IMR-90 (cell line): ENCODE data around the gene TLR9. TPM values are rescaled to one million over a fixed set of nuclear protein-coding genes. Genes with fewer than 3 reads are reported as not detected.

Experiments used
- ATAC-seq: fragments of 200-7000 bp; cut with Tn5 transposase; 2 replicates; pipeline ENCODE4 v1.9.1; 2020; ENCODE audit warnings: low read depth, mild to moderate bottlenecking, moderate library complexity
- BruUV-seq: library from RNA; stranded (reverse); fragments of 400-500 nt; replicated peaks from 2 replicates; lab custom pipeline; 2021; lab: Mats Ljungman, UMichigan
- CTCF ChIA-PET: fragments of 300-600 bp; formaldehyde crosslinking; extraction: SDS; loops from one replicate; lab custom pipeline; 2021; ENCODE audit warnings: antibody characterized with exemption; lab: Yijun Ruan, JAX
- POLR2A ChIA-PET: fragments of 300-600 bp; sonication (Branson Sonifier 250); formaldehyde crosslinking; loops from one replicate; lab custom pipeline; 2022; ENCODE audit warnings: antibody characterized with exemption; ENCODE audit not compliant: unreplicated experiment; lab: Charles Lee
- DNase-seq: peaks from one replicate; pipeline ENCODE4 v3.0.0; 2013
- H2AFZ ChIP-seq: replicated peaks from 2 replicates; pipeline ENCODE3; 2013; ENCODE audit warnings: low read length, mild to moderate bottlenecking; ENCODE audit not compliant: poor library complexity
- H2AK5ac ChIP-seq: 2 replicates; pipeline ENCODE4 v1.6.1; 2013; ENCODE audit warnings: low read depth, low read length, inconsistent platforms
- H2AK9ac ChIP-seq: replicated peaks from 2 replicates; pipeline ENCODE3; 2013; ENCODE audit warnings: mild to moderate bottlenecking, low read depth, low read length, moderate library complexity; ENCODE audit not compliant: poor library complexity
- H2BK120ac ChIP-seq: 2 replicates; pipeline ENCODE4 v1.6.1; 2013; ENCODE audit warnings: low read depth, low read length, inconsistent platforms
- H2BK15ac ChIP-seq: 3 replicates; pipeline ENCODE4 v1.6.1; 2013; ENCODE audit warnings: low read depth, low read length, inconsistent platforms
- H2BK20ac ChIP-seq: 2 replicates; pipeline ENCODE4 v1.6.1; 2013; ENCODE audit warnings: low read depth, mild to moderate bottlenecking, inconsistent platforms, low read length, moderate library complexity
- H2BK5ac ChIP-seq: 2 replicates; pipeline ENCODE4 v1.6.1; 2013; ENCODE audit warnings: mild to moderate bottlenecking, low read depth, low read length, inconsistent platforms; ENCODE audit not compliant: poor library complexity, severe bottlenecking
- H3K14ac ChIP-seq: replicated peaks from 2 replicates; pipeline ENCODE4 v1.6.1; 2013; ENCODE audit warnings: low read depth, low read length, inconsistent platforms
- H3K18ac ChIP-seq: 2 replicates; pipeline ENCODE4 v1.6.1; 2013; ENCODE audit warnings: low read depth, low read length, control low read depth
- H3K23ac ChIP-seq: 2 replicates; pipeline ENCODE4 v1.6.1; 2013; ENCODE audit warnings: low read depth, low read length, inconsistent platforms
- H3K27ac ChIP-seq: 2 replicates; pipeline ENCODE4 v1.5.1; 2013; ENCODE audit warnings: mild to moderate bottlenecking, control low read depth, low read length; ENCODE audit not compliant: insufficient read depth
- H3K27me3 ChIP-seq: 2 replicates; pipeline ENCODE4 v1.6.1; 2013; ENCODE audit warnings: low read length; ENCODE audit not compliant: control insufficient read depth, insufficient read depth
- H3K36me3 ChIP-seq: 2 replicates; pipeline ENCODE4 v1.6.1; 2013; ENCODE audit warnings: low read length, mixed read lengths; ENCODE audit not compliant: control insufficient read depth, insufficient read depth
- H3K4ac ChIP-seq: 2 replicates; pipeline ENCODE4 v1.6.1; 2013; ENCODE audit warnings: low read depth, low read length, inconsistent platforms
- H3K4me1 ChIP-seq: 2 replicates; pipeline ENCODE4 v1.6.1; 2013; ENCODE audit warnings: low read length, mixed read lengths; ENCODE audit not compliant: control insufficient read depth, insufficient read depth
- H3K4me2 ChIP-seq: 2 replicates; pipeline ENCODE4 v1.6.1; 2013; ENCODE audit warnings: low read depth, mild to moderate bottlenecking, control low read depth, low read length, moderate library complexity
- H3K4me3 ChIP-seq: 2 replicates; pipeline ENCODE4 v1.5.1; 2013; ENCODE audit warnings: low read depth, mild to moderate bottlenecking, control low read depth, low read length, moderate library complexity; ENCODE audit not compliant: insufficient read depth
- H3K56ac ChIP-seq: 2 replicates; pipeline ENCODE4 v1.6.1; 2013; ENCODE audit warnings: low read length, inconsistent platforms; ENCODE audit not compliant: insufficient read depth; ENCODE audit errors: extremely low read depth
- H3K79me1 ChIP-seq, 2 experiments: 2 replicates each; pipeline ENCODE4 v1.6.1; 2013; ENCODE audit warnings: low read length in 2 of 2, inconsistent platforms in 1 of 2, low read depth in 1 of 2
- H3K9ac ChIP-seq: 2 replicates; pipeline ENCODE4 v1.6.1; 2013; ENCODE audit warnings: low read depth, low read length, control low read depth
- H3K9me1 ChIP-seq: 2 replicates; pipeline ENCODE4 v1.6.1; 2013; ENCODE audit warnings: low read length, inconsistent platforms; ENCODE audit not compliant: insufficient read depth
- H3K9me3 ChIP-seq: 2 replicates; pipeline ENCODE4 v1.6.1; 2013; ENCODE audit warnings: low read length; ENCODE audit not compliant: control insufficient read depth, insufficient read depth
- H4K20me1 ChIP-seq: 2 replicates; pipeline ENCODE4 v1.6.1; 2013; ENCODE audit warnings: low read length, inconsistent platforms; ENCODE audit not compliant: insufficient read depth
- H4K5ac ChIP-seq: 2 replicates; pipeline ENCODE4 v1.6.1; 2013; ENCODE audit warnings: mild to moderate bottlenecking, low read depth, low read length, control low read depth
- H4K8ac ChIP-seq, 2 experiments: 2 replicates each; pipeline ENCODE4 v1.6.1; 2013; ENCODE audit warnings: low read depth in 2 of 2, low read length in 2 of 2, control low read depth in 1 of 2, inconsistent platforms in 1 of 2
- H4K91ac ChIP-seq: 2 replicates; pipeline ENCODE4 v1.6.1; 2013; ENCODE audit warnings: low read depth, low read length, inconsistent platforms; ENCODE audit not compliant: insufficient read depth
- BHLHE40 ChIP-seq: fragments of 150-350 bp; IDR thresholded peaks from 2 replicates; pipeline ENCODE4 v1.6.1; 2016; ENCODE audit warnings: mild to moderate bottlenecking, low read depth, low read length
- CEBPB ChIP-seq: IDR thresholded peaks from 2 replicates; pipeline ENCODE4 v1.6.1; 2012; ENCODE audit warnings: low read depth, low read length, improper control_type of control experiment
- ELK1 ChIP-seq: fragments of 150-350 bp; IDR thresholded peaks from 2 replicates; pipeline ENCODE4 v1.6.1; 2016; ENCODE audit warnings: low read depth, mild to moderate bottlenecking, low read length, moderate library complexity, borderline replicate concordance
- FOS ChIP-seq: fragments of 150-350 bp; IDR thresholded peaks from 2 replicates; pipeline ENCODE4 v1.6.1; 2016; ENCODE audit warnings: low read depth, low read length
- MAZ ChIP-seq: IDR thresholded peaks from 2 replicates; pipeline ENCODE4 v1.6.1; 2012; ENCODE audit warnings: low read depth, mild to moderate bottlenecking, low read length, improper control_type of control experiment, moderate library complexity, borderline replicate concordance
- RFX5 ChIP-seq: IDR thresholded peaks from 2 replicates; pipeline ENCODE4 v1.8.0; 2012; ENCODE audit warnings: low read depth, mild to moderate bottlenecking, low read length, moderate library complexity
- USF2 ChIP-seq: fragments of 150-350 bp; IDR thresholded peaks from 2 replicates; pipeline ENCODE4 v1.6.1; 2017; ENCODE audit warnings: mild to moderate bottlenecking, antibody characterized with exemption, low read length, low read depth
- WGBS, 2 experiments: methylation state at CpG; one replicate each; pipeline versions ENCODE4 v1.1.5 to v1.1.7; 2013; ENCODE audit warnings: missing lambda C conversion rate in 2 of 2; ENCODE audit not compliant: insufficient read length in 1 of 2; ENCODE audit errors: extremely low coverage in 2 of 2; 5-methylcytosine and 5-hydroxymethylcytosine counted together
- dilution Hi-C: fragments of 300-500 bp; cut with HindIII; formaldehyde crosslinking; loops from one replicate; pipeline ENCODE4 v1.14.3; 2018; ENCODE audit warnings: low sequenced_read_pairs; ENCODE audit not compliant: unreplicated experiment
- in situ Hi-C: fragments of 300-500 bp; cut with MboI; formaldehyde crosslinking; loops from 3 replicates; pipeline ENCODE4 v1.14.3; 2019; ENCODE audit warnings: low sequenced_read_pairs, inconsistent platforms, mixed read lengths
- intact Hi-C: fragments of 100-400 bp; cut with micrococcal nuclease; formaldehyde crosslinking; loops from 2 replicates; pipeline ENCODE4 v1.10.0; 2022
- polyA plus RNA-seq, 3 experiments: library from polyadenylated mRNA; depleted of rRNA; stranded (reverse); fragments of >200 nt; gene quantifications; 2 replicates each; pipeline ENCODE4 v1.2.3, GENCODE V29; 2012; ENCODE audit warnings: low replicate concordance in 1 of 3
- total RNA-seq: library from RNA; depleted of rRNA; stranded (reverse); fragments of >200 nt; gene quantifications from 2 replicates; pipeline ENCODE4 v1.2.3, GENCODE V29; 2012

TLR9 gene
- total and polyA plus RNA-seq, 2 of the 4 experiments (the other 2 are of a cell fraction) = not detected

- H3K9ac ChIP-seq = no peak overlapping the region
- H2BK20ac ChIP-seq = no peak overlapping the region
- peaks cover 7% of the 10 kb centered on the region; the same call in 1 of the 2 replicates for H3K9me1 ChIP-seq
- H3K4me2 ChIP-seq = no peak overlapping the region
- H2AK5ac ChIP-seq = no peak overlapping the region
- peak; percentile 73 for ATAC-seq
- no peak overlapping the region for H3K4ac ChIP-seq
- peaks cover 4% of the 10 kb centered on the region; the same call in 1 of the 2 replicates for H3K4me1 ChIP-seq
- POLR2A ChIA-PET = interaction anchor here (0.6 kb wide), 1 partner anchor 492 kb away, joined by 6 read pairs; no protein-coding TSS in a partner anchor
- H2AK9ac ChIP-seq = no peak overlapping the region
- no peak overlapping the region for H2BK5ac ChIP-seq
- no peak overlapping the region for H3K4me3 ChIP-seq
- H3K9me3 ChIP-seq = no peaks in the 10 kb centered on the region
- no peak overlapping the region for H2BK15ac ChIP-seq
- TF ChIP-seq FOS (no peak), ELK1 (no peak), USF2 (no peak), CEBPB (peak; percentile 84), BHLHE40 (no peak), MAZ (no peak), RFX5 (no peak)
- intact Hi-C loops = no loop called here
- H3K14ac ChIP-seq = no peak overlapping the region
- 14% methylated on average over 1 of the region's 4 CpGs; no CpG with 5 or more reads in 1 of the 2 experiments for WGBS, 2 experiments
- H3K79me1 ChIP-seq = no peaks in the 10 kb centered on the region
- DNase-seq = peak; percentile 72
- in situ Hi-C loops = no loop called here
- H4K20me1 ChIP-seq = no peaks in the 10 kb centered on the region
- H3K23ac ChIP-seq = no peak overlapping the region
- BruUV-seq = no TSS peak
- H2BK120ac ChIP-seq = no peak overlapping the region
- no peak overlapping the region for H4K8ac ChIP-seq
- no peaks in the 10 kb centered on the region for H3K36me3 ChIP-seq
- no peak overlapping the region for H3K18ac ChIP-seq
- H3K27me3 ChIP-seq = peaks cover 9% of the 10 kb centered on the region
- no peak overlapping the region for H3K56ac ChIP-seq
- no peak overlapping the region for H3K27ac ChIP-seq
- H4K91ac ChIP-seq = no peak overlapping the region
- H2AFZ ChIP-seq = peak overlapping the region; percentile 44
- no peak overlapping the region for H4K5ac ChIP-seq
- CTCF ChIA-PET = no interaction called here
- dilution Hi-C loops = no loop called here
Observed at GRCh38 chr3:52181543-52181942, 43.9 kb downstream of the TLR9 start.
